ENCODE results near the gene SEZ6L2.
"Not testable (repeated sequence)": the region's sequence is repeated elsewhere in the genome, so short reads cannot be mapped to it uniquely, and the experiment has no call there.

Gene SEZ6L2

DNA sequence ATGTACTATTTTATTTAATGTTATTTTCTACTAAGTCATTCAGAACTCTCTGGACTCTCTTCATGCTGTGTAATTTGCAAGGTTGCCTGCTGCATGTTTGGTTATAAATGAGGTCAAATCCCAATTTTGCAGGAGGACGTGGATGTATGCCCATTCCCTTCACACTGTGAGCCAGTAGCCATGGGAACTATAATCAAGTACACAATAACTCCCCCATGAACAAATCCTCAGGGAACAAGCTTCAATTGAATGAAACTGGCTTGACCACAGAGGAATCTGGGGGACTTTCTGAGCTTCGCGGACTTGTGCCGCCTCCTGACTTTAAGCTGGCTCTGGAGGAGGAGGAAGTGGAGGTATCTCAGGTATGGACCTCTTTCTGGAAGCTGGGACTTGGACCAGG lies 41.3 kb upstream of the SEZ6L2 start (continued):
- TF ChIP-seq, protein P1, sequence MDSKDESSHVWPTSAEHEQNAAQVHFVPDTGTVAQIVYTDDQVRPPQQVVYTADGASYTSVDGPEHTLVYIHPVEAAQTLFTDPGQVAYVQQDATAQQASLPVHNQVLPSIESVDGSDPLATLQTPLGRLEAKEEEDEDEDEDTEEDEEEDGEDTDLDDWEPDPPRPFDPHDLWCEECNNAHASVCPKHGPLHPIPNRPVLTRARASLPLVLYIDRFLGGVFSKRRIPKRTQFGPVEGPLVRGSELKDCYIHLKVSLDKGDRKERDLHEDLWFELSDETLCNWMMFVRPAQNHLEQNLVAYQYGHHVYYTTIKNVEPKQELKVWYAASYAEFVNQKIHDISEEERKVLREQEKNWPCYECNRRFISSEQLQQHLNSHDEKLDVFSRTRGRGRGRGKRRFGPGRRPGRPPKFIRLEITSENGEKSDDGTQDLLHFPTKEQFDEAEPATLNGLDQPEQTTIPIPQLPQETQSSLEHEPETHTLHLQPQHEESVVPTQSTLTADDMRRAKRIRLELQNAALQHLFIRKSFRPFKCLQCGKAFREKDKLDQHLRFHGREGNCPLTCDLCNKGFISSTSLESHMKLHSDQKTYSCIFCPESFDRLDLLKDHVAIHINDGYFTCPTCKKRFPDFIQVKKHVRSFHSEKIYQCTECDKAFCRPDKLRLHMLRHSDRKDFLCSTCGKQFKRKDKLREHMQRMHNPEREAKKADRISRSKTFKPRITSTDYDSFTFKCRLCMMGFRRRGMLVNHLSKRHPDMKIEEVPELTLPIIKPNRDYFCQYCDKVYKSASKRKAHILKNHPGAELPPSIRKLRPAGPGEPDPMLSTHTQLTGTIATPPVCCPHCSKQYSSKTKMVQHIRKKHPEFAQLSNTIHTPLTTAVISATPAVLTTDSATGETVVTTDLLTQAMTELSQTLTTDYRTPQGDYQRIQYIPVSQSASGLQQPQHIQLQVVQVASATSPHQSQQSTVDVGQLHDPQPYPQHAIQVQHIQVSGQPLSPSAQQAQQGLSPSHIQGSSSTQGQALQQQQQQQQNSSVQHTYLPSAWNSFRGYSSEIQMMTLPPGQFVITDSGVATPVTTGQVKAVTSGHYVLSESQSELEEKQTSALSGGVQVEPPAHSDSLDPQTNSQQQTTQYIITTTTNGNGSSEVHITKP (tag by site-specific recombination; IDR thresholded peaks at IDR 0.05): no peak
- TF ChIP-seq, protein P2, sequence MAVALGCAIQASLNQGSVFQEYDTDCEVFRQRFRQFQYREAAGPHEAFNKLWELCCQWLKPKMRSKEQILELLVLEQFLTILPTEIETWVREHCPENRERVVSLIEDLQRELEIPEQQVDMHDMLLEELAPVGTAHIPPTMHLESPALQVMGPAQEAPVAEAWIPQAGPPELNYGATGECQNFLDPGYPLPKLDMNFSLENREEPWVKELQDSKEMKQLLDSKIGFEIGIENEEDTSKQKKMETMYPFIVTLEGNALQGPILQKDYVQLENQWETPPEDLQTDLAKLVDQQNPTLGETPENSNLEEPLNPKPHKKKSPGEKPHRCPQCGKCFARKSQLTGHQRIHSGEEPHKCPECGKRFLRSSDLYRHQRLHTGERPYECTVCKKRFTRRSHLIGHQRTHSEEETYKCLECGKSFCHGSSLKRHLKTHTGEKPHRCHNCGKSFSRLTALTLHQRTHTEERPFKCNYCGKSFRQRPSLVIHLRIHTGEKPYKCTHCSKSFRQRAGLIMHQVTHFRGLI (tag by site-specific recombination; IDR thresholded peaks at IDR 0.05): no peak
- TF ChIP-seq ZNF747 (tag by site-specific recombination; IDR thresholded peaks at IDR 0.05) (no peak), ZNF561 (tag by site-specific recombination; IDR thresholded peaks at IDR 0.05; ENCODE audit: borderline replicate concordance) (no peak), WT1 (tag by site-specific recombination; IDR thresholded peaks at IDR 0.05) (no peak), SP3 (tag by site-specific recombination; IDR thresholded peaks at IDR 0.05) (no peak), ZNF571 (tag by site-specific recombination; IDR thresholded peaks at IDR 0.05) (no peak)

DNA sequence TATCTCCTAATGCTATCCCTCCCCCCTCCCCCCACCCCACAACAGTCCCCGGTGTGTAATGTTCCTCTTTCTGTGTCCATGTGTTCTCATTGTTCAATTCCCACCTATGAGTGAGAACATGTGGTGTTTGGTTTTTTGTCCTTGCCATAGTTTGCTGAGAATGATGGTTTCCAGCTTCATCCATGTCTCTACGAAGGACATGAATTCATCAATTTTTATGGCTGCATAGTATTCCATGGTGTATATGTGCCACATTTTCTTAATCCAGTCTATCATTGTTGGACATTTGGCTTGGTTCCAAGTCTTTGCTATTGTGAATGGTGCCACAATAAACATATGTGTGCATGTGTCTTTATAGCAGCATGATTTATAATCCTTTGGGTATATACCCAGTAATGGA lies 32.4 kb upstream of the SEZ6L2 start:
- H3K4me1 ChIP-seq (ENCODE audit: control insufficient read depth, insufficient read depth, low read length); CTCF ChIA-PET; H3K27ac ChIP-seq (ENCODE audit: extremely low read depth, low read depth, low read length); H3K36me3 ChIP-seq (ENCODE audit: control insufficient read depth in 2 of 2, insufficient read depth in 1 of 2, low read length in 2 of 2); H3K9me3 ChIP-seq (ENCODE audit: control insufficient read depth, insufficient read depth, low read depth, low read length); H3K4me3 ChIP-seq (ENCODE audit: low read depth, low read length); POLR2A ChIA-PET: not testable (repeated sequence)
- TF ChIP-seq ZNF146 (tag by site-specific recombination; IDR thresholded peaks at IDR 0.05): peak; percentile 98

DNA sequence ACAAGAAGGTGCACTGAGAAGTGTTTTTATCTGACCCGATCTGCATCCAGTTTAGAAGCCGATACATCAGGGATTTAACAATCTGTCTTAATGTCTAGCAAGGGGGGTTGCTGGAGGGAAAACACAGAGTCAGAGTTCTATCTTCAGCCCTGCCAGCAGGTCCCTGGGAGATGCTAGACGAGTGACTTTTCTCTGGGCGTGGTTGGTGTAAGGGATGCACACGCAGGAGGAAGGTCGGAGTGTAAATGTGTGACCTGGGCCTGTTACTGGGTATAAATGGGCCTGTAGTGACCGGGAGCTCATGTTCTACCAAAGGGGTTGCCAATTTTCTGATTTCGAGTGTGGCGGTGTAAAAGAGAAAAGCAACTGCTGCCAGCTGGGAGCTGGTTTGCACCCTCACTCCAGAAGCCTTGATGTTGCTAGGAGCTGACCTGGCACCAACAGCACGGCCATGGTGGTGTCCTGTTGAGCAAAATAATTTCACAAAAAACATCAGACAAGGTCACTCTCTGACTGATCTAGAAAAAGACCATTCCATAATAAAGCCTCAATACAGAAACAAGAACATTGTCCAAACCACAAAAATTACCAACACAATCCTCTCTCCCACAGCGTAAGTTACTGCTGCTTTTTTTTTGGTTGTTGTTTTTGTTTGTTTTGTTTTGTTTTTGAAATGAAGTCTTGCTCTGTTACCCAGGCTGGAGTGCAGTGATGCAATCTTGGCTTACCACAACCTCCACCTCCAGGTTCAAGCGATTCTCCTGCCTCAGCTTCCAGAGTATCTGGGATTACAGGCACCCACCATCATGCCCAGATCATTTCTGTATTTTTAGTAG lies 27.9 kb upstream of the SEZ6L2 start:
- H3K4me3 ChIP-seq (ENCODE audit: low read depth, low read length): no peak overlapping the region
- no peaks in the 10 kb centered on the region for H3K9me3 ChIP-seq (ENCODE audit: control insufficient read depth, insufficient read depth, low read depth, low read length)
- H3K4me1 ChIP-seq (ENCODE audit: control insufficient read depth, insufficient read depth, low read length): peaks cover 4% of the 10 kb centered on the region; the same call in 1 of the 2 replicates
- TF ChIP-seq ZNF623 (tag by site-specific recombination; IDR thresholded peaks at IDR 0.05) (no peak), ZBTB17 (tag by site-specific recombination; IDR thresholded peaks at IDR 0.05) (peak; percentile 95)
- TF ChIP-seq, protein P3, sequence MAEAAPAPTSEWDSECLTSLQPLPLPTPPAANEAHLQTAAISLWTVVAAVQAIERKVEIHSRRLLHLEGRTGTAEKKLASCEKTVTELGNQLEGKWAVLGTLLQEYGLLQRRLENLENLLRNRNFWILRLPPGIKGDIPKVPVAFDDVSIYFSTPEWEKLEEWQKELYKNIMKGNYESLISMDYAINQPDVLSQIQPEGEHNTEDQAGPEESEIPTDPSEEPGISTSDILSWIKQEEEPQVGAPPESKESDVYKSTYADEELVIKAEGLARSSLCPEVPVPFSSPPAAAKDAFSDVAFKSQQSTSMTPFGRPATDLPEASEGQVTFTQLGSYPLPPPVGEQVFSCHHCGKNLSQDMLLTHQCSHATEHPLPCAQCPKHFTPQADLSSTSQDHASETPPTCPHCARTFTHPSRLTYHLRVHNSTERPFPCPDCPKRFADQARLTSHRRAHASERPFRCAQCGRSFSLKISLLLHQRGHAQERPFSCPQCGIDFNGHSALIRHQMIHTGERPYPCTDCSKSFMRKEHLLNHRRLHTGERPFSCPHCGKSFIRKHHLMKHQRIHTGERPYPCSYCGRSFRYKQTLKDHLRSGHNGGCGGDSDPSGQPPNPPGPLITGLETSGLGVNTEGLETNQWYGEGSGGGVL (tag by site-specific recombination; IDR thresholded peaks at IDR 0.05): peak; percentile 7; the same call in 1 of the 2 replicates
- H3K36me3 ChIP-seq (ENCODE audit: control insufficient read depth in 2 of 2, insufficient read depth in 1 of 2, low read length in 2 of 2): peaks cover 0 to 8% of the 10 kb centered on the region in 2 experiments
- ChIA-PET CTCF (interaction anchor here (0.8 to 1.3 kb wide), 4 partner anchors 17 to 46 kb away, joined by 3 to 7 read pairs (median 4); partner anchors contain the start of gene TMEM219), POLR2A (interaction anchor here (0.8 to 5.3 kb wide), 19 partner anchors 10 to 1026 kb away, joined by 3 to 58 read pairs (median 7); partner anchors contain the start of genes HIRIP3, SEZ6L2, TAOK2 and TMEM219)
- H3K27ac ChIP-seq (ENCODE audit: extremely low read depth, low read depth, low read length): no peak overlapping the region
